ENCODE measurements around the gene PGK1. TPM values are rescaled to one million over a fixed set of nuclear protein-coding genes. Genes with fewer than 3 reads are reported as not detected.
A peak's percentile ranks its signal among the peaks of the same experiment; 100 is the strongest.
"Not testable (repeated sequence)": the region's sequence is repeated elsewhere in the genome, so short reads cannot be mapped to it uniquely, and the experiment has no call there.

PGK1 gene
- total RNA-seq, 2 donors from 2014 or later: 277 to 296 TPM

- Histone ChIP-seq H3K27ac (ENCODE audit: low read depth, low read length) (no peak overlapping the region), H3K27me3 (ENCODE audit: control insufficient read depth, insufficient read depth, low read length, poor library complexity, severe bottlenecking) (no peaks in the 10 kb centered on the region), H3K36me3 (ENCODE audit: control insufficient read depth, insufficient read depth, low read length) (no peaks in the 10 kb centered on the region), H3K4me1 (ENCODE audit: control insufficient read depth, insufficient read depth, low read length) (no peaks in the 10 kb centered on the region), H3K9ac (ENCODE audit: extremely low read depth, low read length, poor library complexity, severe bottlenecking) (no peak overlapping the region), H3K4me3 (ENCODE audit: low read length) (no peak overlapping the region), H3K9me3 (ENCODE audit: control insufficient read depth, low read length) (peaks cover 12% of the 10 kb centered on the region)
- no peak for DNase-seq
- Mint-ChIP-seq H3K27ac (no peak overlapping the region), H3K9me3 (peaks cover 59% of the 10 kb centered on the region), H3K4me1 (no peaks in the 10 kb centered on the region), H3K4me3 (no peak overlapping the region), H3K27me3 (ENCODE audit: insufficient read depth) (no peaks in the 10 kb centered on the region), H3K36me3 (ENCODE audit: low read depth) (no peaks in the 10 kb centered on the region)
- TF ChIP-seq, protein P1, sequence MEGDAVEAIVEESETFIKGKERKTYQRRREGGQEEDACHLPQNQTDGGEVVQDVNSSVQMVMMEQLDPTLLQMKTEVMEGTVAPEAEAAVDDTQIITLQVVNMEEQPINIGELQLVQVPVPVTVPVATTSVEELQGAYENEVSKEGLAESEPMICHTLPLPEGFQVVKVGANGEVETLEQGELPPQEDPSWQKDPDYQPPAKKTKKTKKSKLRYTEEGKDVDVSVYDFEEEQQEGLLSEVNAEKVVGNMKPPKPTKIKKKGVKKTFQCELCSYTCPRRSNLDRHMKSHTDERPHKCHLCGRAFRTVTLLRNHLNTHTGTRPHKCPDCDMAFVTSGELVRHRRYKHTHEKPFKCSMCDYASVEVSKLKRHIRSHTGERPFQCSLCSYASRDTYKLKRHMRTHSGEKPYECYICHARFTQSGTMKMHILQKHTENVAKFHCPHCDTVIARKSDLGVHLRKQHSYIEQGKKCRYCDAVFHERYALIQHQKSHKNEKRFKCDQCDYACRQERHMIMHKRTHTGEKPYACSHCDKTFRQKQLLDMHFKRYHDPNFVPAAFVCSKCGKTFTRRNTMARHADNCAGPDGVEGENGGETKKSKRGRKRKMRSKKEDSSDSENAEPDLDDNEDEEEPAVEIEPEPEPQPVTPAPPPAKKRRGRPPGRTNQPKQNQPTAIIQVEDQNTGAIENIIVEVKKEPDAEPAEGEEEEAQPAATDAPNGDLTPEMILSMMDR (conservative IDR thresholded peaks at IDR 0.05): no peak
Observed at GRCh38 chrX:78074088-78074487, 30.0 kb upstream of the PGK1 start.

DNA sequence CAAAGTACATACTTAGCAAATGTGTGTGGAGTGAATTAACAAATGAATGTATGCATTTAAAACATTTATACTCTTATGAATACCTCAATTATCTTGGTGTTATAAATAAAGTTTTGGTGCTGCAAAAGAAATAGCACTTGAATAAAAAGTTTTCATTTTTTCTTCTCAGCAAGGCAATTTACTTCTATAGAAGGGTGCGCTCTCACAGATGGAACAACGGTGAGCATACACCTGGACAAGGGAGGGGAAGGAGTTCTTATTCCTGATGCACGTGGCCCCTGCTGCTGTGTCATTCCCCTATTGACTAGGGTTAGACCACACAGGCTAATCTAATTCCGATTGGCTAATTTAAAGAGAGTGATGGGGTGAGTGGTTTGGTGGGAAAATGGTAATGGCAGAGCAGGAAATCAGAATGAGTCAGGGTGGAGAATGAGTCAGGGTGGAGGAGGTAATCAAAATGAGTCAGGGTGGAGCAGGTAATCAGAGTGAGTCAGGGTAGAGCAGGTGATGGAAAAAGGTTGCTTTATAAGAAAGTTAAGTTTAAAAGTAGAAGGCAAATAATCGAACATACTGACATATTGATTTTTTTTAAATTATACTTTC is 28.2 kb upstream of the PGK1 start:
- Histone ChIP-seq H3K36me3 (ENCODE audit: control insufficient read depth, insufficient read depth, low read length) (no peaks in the 10 kb centered on the region), H3K9me3 (ENCODE audit: control insufficient read depth, low read length) (peaks cover 5% of the 10 kb centered on the region), H3K27ac (ENCODE audit: low read depth, low read length) (no peak overlapping the region), H3K4me3 (ENCODE audit: low read length) (no peak overlapping the region), H3K9ac (ENCODE audit: extremely low read depth, low read length, poor library complexity, severe bottlenecking) (no peak overlapping the region), H3K4me1 (ENCODE audit: control insufficient read depth, insufficient read depth, low read length) (no peaks in the 10 kb centered on the region), H3K27me3 (ENCODE audit: control insufficient read depth, insufficient read depth, low read length, poor library complexity, severe bottlenecking) (no peaks in the 10 kb centered on the region)
- no peak overlapping the region for H3K27ac Mint-ChIP-seq
- H3K4me3 Mint-ChIP-seq: no peak overlapping the region
- DNase-seq: no peak
- 90% methylated on average over 5 of the region's 5 CpGs; no CpG with 5 or more reads in 1 of the 2 experiments for WGBS, 2 experiments (ENCODE audit: insufficient coverage in 1 of 2, insufficient read length in 1 of 2)
- H3K27me3 Mint-ChIP-seq (ENCODE audit: insufficient read depth): no peaks in the 10 kb centered on the region
- H3K4me1 Mint-ChIP-seq: no peaks in the 10 kb centered on the region
- H3K36me3 Mint-ChIP-seq (ENCODE audit: low read depth): no peaks in the 10 kb centered on the region
- H3K9me3 Mint-ChIP-seq: peaks cover 62% of the 10 kb centered on the region
- TF ChIP-seq, protein P1 (conservative IDR thresholded peaks at IDR 0.05): no peak

- H3K9me3 Mint-ChIP-seq: peaks cover 33% of the 10 kb centered on the region
- DNase-seq; H3K27ac Mint-ChIP-seq; H3K27me3 ChIP-seq (ENCODE audit: control insufficient read depth, insufficient read depth, low read length, poor library complexity, severe bottlenecking); H3K36me3 Mint-ChIP-seq (ENCODE audit: low read depth); H3K4me3 ChIP-seq (ENCODE audit: low read length); H3K4me3 Mint-ChIP-seq; H3K4me1 Mint-ChIP-seq; H3K4me1 ChIP-seq (ENCODE audit: control insufficient read depth, insufficient read depth, low read length); H3K9me3 ChIP-seq (ENCODE audit: control insufficient read depth, low read length); H3K9ac ChIP-seq (ENCODE audit: extremely low read depth, low read length, poor library complexity, severe bottlenecking); H3K27ac ChIP-seq (ENCODE audit: low read depth, low read length); H3K36me3 ChIP-seq (ENCODE audit: control insufficient read depth, insufficient read depth, low read length); H3K27me3 Mint-ChIP-seq (ENCODE audit: insufficient read depth): not testable (repeated sequence)
- WGBS, 2 experiments (ENCODE audit: insufficient coverage in 1 of 2, insufficient read length in 1 of 2): 98% methylated on average over 4 of the region's 6 CpGs; no CpG with 5 or more reads in 1 of the 2 experiments
Observed at GRCh38 chrX:78081413-78081812, 22.6 kb upstream of the PGK1 start.

- Histone ChIP-seq H3K9me3 (ENCODE audit: control insufficient read depth, low read length) (no peaks in the 10 kb centered on the region), H3K4me1 (ENCODE audit: control insufficient read depth, insufficient read depth, low read length) (no peaks in the 10 kb centered on the region), H3K36me3 (ENCODE audit: control insufficient read depth, insufficient read depth, low read length) (no peaks in the 10 kb centered on the region), H3K9ac (ENCODE audit: extremely low read depth, low read length, poor library complexity, severe bottlenecking) (no peak overlapping the region), H3K4me3 (ENCODE audit: low read length) (no peak overlapping the region), H3K27ac (ENCODE audit: low read depth, low read length) (no peak overlapping the region), H3K27me3 (ENCODE audit: control insufficient read depth, insufficient read depth, low read length, poor library complexity, severe bottlenecking) (no peaks in the 10 kb centered on the region)
- peak; percentile 82 for DNase-seq
- Mint-ChIP-seq H3K27me3 (ENCODE audit: insufficient read depth) (no peaks in the 10 kb centered on the region), H3K27ac (no peak overlapping the region), H3K4me3 (no peak overlapping the region), H3K36me3 (ENCODE audit: low read depth) (no peaks in the 10 kb centered on the region), H3K9me3 (peaks cover 46% of the 10 kb centered on the region), H3K4me1 (no peaks in the 10 kb centered on the region)
- WGBS, 2 experiments (ENCODE audit: insufficient coverage in 1 of 2, insufficient read length in 1 of 2): 38% methylated on average over 2 of the region's 2 CpGs; no CpG with 5 or more reads in 1 of the 2 experiments
- TF ChIP-seq, protein P1 (conservative IDR thresholded peaks at IDR 0.05): peak; percentile 69
Observed at GRCh38 chrX:78092296-78092695, 11.8 kb upstream of the PGK1 start.
